HepG2 (cell line): Measurements from ENCODE around the gene KIAA1191. TPM values are rescaled to one million over a fixed set of nuclear protein-coding genes. Genes with fewer than 3 reads are reported as not detected.

ENCODE experiments used
- ATF6 ChIP-seq: sonication (generic); formaldehyde crosslinking; conservative IDR thresholded peaks from 2 replicates; pipeline ENCODE4 v1.4.0; 2020; ENCODE audit warnings: missing genetic modification reagents
- BRCA1 ChIP-seq: sonication (generic); formaldehyde crosslinking; IDR thresholded peaks from 2 replicates; pipeline ENCODE4 v1.4.0; 2020; ENCODE audit warnings: missing genetic modification reagents
- CHCHD3 ChIP-seq: sonication (generic); formaldehyde crosslinking; IDR thresholded peaks from 2 replicates; pipeline ENCODE4 v1.8.0; 2022; ENCODE audit warnings: mild to moderate bottlenecking, missing genetic modification reagents, moderate library complexity
- ESRRA ChIP-seq: sonication (generic); formaldehyde crosslinking; IDR thresholded peaks from 2 replicates; pipeline ENCODE4 v1.5.1; 2020; ENCODE audit warnings: mild to moderate bottlenecking, low read depth, missing genetic modification reagents
- GLI4 ChIP-seq: sonication (generic); formaldehyde crosslinking; IDR thresholded peaks from 2 replicates; pipeline ENCODE4 v1.5.1; 2020; ENCODE audit warnings: missing genetic modification reagents, mild to moderate bottlenecking, moderate library complexity, borderline replicate concordance
- HIC2 ChIP-seq: sonication (generic); formaldehyde crosslinking; IDR thresholded peaks from 2 replicates; pipeline ENCODE4 v1.9.0; 2022; ENCODE audit warnings: low read depth, missing genetic modification reagents
- HOMEZ ChIP-seq: IDR thresholded peaks from 2 replicates; pipeline ENCODE4 v1.6.1; 2016; ENCODE audit warnings: low read depth
- MBNL3 ChIP-seq: fragments of 250-450 bp; sonication (Bioruptor Pico); conservative IDR thresholded peaks from 2 replicates; pipeline ENCODE4 v1.8.0; 2022; ENCODE audit warnings: mild to moderate bottlenecking, inconsistent platforms
- MYNN ChIP-seq: sonication (generic); formaldehyde crosslinking; IDR thresholded peaks from 2 replicates; pipeline ENCODE4 v1.4.0; 2020; ENCODE audit warnings: mild to moderate bottlenecking, low read depth, missing genetic modification reagents
- NAIF1 ChIP-seq: sonication (generic); formaldehyde crosslinking; IDR thresholded peaks from 2 replicates; pipeline ENCODE4 v1.5.0; 2020; ENCODE audit warnings: mild to moderate bottlenecking, missing genetic modification reagents, borderline replicate concordance
- NFIC ChIP-seq: IDR thresholded peaks from 2 replicates; pipeline ENCODE4 v1.6.1; 2012; ENCODE audit warnings: mild to moderate bottlenecking, low read length, inconsistent platforms
- SETDB1 ChIP-seq: sonication (generic); formaldehyde crosslinking; IDR thresholded peaks from 2 replicates; pipeline ENCODE4 v1.5.1; 2020; ENCODE audit warnings: missing genetic modification reagents, mild to moderate bottlenecking, borderline replicate concordance
- SYNCRIP ChIP-seq: fragments of 200-400 bp; formaldehyde crosslinking; IDR thresholded peaks from 2 replicates; pipeline ENCODE4 v1.6.1; 2018; ENCODE audit warnings: mild to moderate bottlenecking, low read depth, low read length; ENCODE audit not compliant: insufficient read depth
- TARDBP ChIP-seq: sonication (generic); formaldehyde crosslinking; IDR thresholded peaks from 2 replicates; pipeline ENCODE4 v1.8.0; 2022; ENCODE audit warnings: mild to moderate bottlenecking, missing genetic modification reagents
- ZFP62 ChIP-seq: sonication (generic); formaldehyde crosslinking; IDR thresholded peaks from 2 replicates; pipeline ENCODE4 v1.4.0; 2020; ENCODE audit warnings: missing genetic modification reagents
- ZNF546 ChIP-seq: sonication (generic); formaldehyde crosslinking; conservative IDR thresholded peaks from 2 replicates; pipeline ENCODE4 v1.8.1; 2023; ENCODE audit warnings: mild to moderate bottlenecking, missing genetic modification reagents
- ZNF629 ChIP-seq: sonication (generic); formaldehyde crosslinking; conservative IDR thresholded peaks from 2 replicates; pipeline ENCODE4 v1.5.0; 2020; ENCODE audit warnings: missing genetic modification reagents
- ZNF639 ChIP-seq: conservative IDR thresholded peaks from 2 replicates; pipeline ENCODE4 v1.6.1; 2018; ENCODE audit warnings: missing genetic modification reagents
- ZNF720 ChIP-seq: sonication (generic); formaldehyde crosslinking; IDR thresholded peaks from 2 replicates; pipeline ENCODE4 v1.4.0; 2020; ENCODE audit warnings: missing genetic modification reagents
- polyA plus RNA-seq, 8 experiments: library from polyadenylated mRNA; depleted of rRNA in 3 of 8; stranded (reverse) in 7 of 8; unstranded in 1 of 8; fragments of >200 nt; fragmentation: Illumina TruSeq in 4 of 8; extraction: Trizol in 4 of 8; gene quantifications; 2 replicates each; pipeline versions ENCODE4 v1.2.1 to v1.2.3, GENCODE V29; 2011 to 2016; ENCODE audit warnings: low read depth in 4 of 8, missing spikeins in 1 of 8, mixed read lengths in 1 of 8; ENCODE audit not compliant: insufficient read depth in 1 of 8
- total RNA-seq, 5 experiments: library from RNA; depleted of rRNA; stranded (reverse); fragments of >200 nt; fragmentation: Illumina TruSeq; extraction: Trizol; gene quantifications; 2 replicates each; pipeline ENCODE4 v1.2.3, GENCODE V29; 2016; ENCODE audit warnings: low read depth in 1 of 5
- TF ChIP-seq, protein P1 (sequence below): sonication (generic); formaldehyde crosslinking; conservative IDR thresholded peaks from 2 replicates; pipeline ENCODE4 v1.5.0; 2020; ENCODE audit warnings: missing genetic modification reagents
- TF ChIP-seq, protein P2 (sequence below): sonication (generic); formaldehyde crosslinking; IDR thresholded peaks from 2 replicates; pipeline ENCODE4 v1.4.0; 2020; ENCODE audit warnings: missing genetic modification reagents

Gene KIAA1191
- total and polyA plus RNA-seq, 2 of the 13 experiments (the other 11 are each of a cell fraction or from before 2014, with no cell fraction given) = 63.6 to 103 TPM

DNA sequence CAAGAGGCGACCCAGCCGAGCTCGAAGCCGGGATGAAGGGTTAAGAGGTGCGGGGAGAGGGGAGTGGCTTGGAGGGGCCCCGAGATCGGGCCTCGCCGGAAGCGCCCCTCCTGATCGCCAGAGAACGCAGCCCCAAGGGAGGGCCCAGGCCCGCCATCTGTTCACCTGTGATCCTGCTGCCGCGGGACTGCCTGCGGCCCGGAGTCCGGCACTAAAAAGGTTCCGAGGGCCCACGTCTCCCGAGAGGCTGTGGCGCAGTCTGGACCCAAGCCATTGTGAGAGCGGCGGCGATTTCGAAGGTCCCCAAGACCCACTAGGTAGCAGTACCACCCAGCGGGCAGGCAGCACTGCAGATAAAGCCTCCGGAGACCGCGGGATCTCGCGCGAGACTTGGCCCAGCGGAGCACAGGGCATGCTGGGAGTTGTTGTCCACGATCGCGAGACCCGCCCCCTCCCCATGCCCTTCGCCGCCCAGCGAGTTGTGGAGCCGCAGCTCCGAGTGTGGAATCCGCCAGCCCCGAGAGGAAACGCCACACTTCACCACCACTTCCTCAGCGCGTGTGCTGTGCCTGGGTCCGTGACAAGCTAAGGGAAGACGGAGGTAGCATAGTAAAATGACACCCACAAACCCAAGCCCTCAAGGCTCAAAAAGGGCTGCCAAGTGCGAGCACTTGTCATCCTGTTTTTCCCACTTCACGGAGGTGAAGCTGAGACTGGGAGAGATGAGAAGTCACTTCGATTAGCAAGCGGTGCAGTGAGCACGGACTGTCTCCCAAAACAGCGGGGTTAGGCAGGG, at the start of gene KIAA1191 (continued):
- TF ChIP-seq, protein P1, sequence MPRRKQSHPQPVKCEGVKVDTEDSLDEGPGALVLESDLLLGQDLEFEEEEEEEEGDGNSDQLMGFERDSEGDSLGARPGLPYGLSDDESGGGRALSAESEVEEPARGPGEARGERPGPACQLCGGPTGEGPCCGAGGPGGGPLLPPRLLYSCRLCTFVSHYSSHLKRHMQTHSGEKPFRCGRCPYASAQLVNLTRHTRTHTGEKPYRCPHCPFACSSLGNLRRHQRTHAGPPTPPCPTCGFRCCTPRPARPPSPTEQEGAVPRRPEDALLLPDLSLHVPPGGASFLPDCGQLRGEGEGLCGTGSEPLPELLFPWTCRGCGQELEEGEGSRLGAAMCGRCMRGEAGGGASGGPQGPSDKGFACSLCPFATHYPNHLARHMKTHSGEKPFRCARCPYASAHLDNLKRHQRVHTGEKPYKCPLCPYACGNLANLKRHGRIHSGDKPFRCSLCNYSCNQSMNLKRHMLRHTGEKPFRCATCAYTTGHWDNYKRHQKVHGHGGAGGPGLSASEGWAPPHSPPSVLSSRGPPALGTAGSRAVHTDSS (CRISPR knock-in tag) = no peak
- peak; percentile 61; the same call in 1 of the 2 replicates for TF ChIP-seq TARDBP
- no peak for TF ChIP-seq ZFP62 (CRISPR knock-in tag)
- TF ChIP-seq SYNCRIP = no peak
- TF ChIP-seq ZNF639 (CRISPR knock-in tag) = no peak; the same call in 1 of the 2 replicates
- TF ChIP-seq BRCA1 (CRISPR knock-in tag) = no peak
- TF ChIP-seq ZNF546 (CRISPR knock-in tag) = 0 out of 2 replicates have a peak, but pooled peaks have one; percentile 71
- no peak for TF ChIP-seq ZNF629 (CRISPR knock-in tag)
- TF ChIP-seq ESRRA (CRISPR knock-in tag) = peak; percentile 60; the same call in 1 of the 2 replicates
- TF ChIP-seq HIC2 (CRISPR knock-in tag) = peak; percentile 66; the same call in 1 of the 2 replicates
- peak; percentile 78; the same call in 1 of the 2 replicates for TF ChIP-seq CHCHD3 (CRISPR knock-in tag)
- TF ChIP-seq ZNF720 (CRISPR knock-in tag) = no peak
- TF ChIP-seq SETDB1 (CRISPR knock-in tag) = no peak
- TF ChIP-seq NAIF1 (CRISPR knock-in tag) = peak; percentile 56; the same call in 1 of the 2 replicates
- TF ChIP-seq, protein P2, sequence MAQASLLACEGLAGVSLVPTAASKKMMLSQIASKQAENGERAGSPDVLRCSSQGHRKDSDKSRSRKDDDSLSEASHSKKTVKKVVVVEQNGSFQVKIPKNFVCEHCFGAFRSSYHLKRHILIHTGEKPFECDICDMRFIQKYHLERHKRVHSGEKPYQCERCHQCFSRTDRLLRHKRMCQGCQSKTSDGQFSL = no peak
- peak; percentile 74; the same call in 1 of the 2 replicates for TF ChIP-seq MYNN
- no peak for TF ChIP-seq GLI4 (CRISPR knock-in tag)
- TF ChIP-seq NFIC = no peak
- peak; percentile 68 for TF ChIP-seq HOMEZ (CRISPR knock-in tag)
- TF ChIP-seq MBNL3 = no peak
- TF ChIP-seq ATF6 (CRISPR knock-in tag) = no peak
